ENCODE results near the gene ZNF189.
A peak's percentile ranks its signal among the peaks of the same experiment; 100 is the strongest.

ZNF189 gene

DNA sequence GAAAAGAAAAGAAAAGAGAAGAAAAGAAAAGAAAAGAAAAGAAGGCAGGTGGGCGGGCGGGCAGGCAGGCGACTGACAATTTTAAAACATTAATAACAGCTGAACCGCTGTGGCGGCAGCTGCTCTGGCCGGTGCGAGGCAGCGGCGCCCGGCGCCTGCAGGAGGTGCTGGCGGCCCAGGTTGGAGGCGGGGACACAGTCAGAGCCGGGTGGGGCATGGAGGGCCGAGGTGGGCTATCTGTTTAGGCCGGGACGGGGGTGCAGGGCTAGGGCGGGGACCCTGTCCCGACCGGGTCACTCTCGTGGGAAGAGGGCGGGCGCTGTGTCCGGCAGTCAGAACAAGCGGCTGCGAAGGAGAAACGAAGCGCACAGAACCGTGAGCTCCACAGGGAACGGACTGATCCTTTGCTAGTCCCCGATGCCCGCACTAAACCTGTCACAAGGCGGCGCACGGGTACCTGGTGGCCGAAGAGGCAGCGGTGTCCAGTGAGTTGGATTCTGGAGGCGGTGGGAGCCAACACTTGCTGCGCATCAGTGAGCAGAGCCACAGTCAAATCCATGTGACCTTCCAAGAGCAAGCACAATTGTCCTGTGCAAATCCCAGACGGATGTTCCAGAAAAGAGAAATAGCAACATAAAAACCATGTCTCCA lies 50.5 kb downstream of the ZNF189 start:
- peak overlapping the region; percentile 68 for H3K4me3 ChIP-seq (ENCODE audit: low read depth, low read length)
- H3K27ac ChIP-seq, result no peak overlapping the region
- no peaks in the 10 kb centered on the region for H3K27me3 ChIP-seq (replicated peaks)
- TF ChIP-seq, protein P1, sequence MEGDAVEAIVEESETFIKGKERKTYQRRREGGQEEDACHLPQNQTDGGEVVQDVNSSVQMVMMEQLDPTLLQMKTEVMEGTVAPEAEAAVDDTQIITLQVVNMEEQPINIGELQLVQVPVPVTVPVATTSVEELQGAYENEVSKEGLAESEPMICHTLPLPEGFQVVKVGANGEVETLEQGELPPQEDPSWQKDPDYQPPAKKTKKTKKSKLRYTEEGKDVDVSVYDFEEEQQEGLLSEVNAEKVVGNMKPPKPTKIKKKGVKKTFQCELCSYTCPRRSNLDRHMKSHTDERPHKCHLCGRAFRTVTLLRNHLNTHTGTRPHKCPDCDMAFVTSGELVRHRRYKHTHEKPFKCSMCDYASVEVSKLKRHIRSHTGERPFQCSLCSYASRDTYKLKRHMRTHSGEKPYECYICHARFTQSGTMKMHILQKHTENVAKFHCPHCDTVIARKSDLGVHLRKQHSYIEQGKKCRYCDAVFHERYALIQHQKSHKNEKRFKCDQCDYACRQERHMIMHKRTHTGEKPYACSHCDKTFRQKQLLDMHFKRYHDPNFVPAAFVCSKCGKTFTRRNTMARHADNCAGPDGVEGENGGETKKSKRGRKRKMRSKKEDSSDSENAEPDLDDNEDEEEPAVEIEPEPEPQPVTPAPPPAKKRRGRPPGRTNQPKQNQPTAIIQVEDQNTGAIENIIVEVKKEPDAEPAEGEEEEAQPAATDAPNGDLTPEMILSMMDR (IDR thresholded peaks at IDR 0.05; ENCODE audit: low read depth, low read length, missing control alignments), result peak; percentile 69
- DNase-seq, result peak; percentile 65
- no peaks in the 10 kb centered on the region for H3K36me3 ChIP-seq (replicated peaks)
- in situ Hi-C loops (cut with HindIII; ENCODE audit: low pct_ligation_motif_present, low sequenced_read_pairs), result no loop called here

DNA sequence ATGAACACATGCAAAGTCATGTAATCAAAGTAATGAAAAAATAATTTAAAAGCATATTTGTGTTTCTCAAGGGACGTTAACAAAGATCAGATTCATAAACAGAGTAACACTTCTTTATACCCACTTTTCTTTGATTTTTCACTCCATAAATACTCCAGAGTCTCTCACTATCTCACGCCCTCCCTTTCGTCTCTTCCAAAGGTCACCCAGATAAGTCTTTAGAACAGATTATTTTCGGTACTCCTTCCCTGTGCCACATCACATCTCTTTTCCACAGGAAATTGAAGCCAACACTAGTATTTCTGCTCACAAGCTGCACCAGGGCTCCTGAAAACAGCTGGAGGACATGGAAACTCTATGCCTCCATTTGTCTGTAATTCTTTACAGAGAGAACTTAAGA lies 52.3 kb downstream of the ZNF189 start:
- in situ Hi-C loops (cut with HindIII; ENCODE audit: low pct_ligation_motif_present, low sequenced_read_pairs), result no loop called here
- H3K27me3 ChIP-seq (replicated peaks), result no peaks in the 10 kb centered on the region
- H3K36me3 ChIP-seq (replicated peaks), result no peaks in the 10 kb centered on the region
- TF ChIP-seq, protein P1 (IDR thresholded peaks at IDR 0.05; ENCODE audit: low read depth, low read length, missing control alignments), result no peak
- no peak overlapping the region for H3K27ac ChIP-seq
- no peak for DNase-seq
- no peak overlapping the region for H3K4me3 ChIP-seq (ENCODE audit: low read depth, low read length)

DNA sequence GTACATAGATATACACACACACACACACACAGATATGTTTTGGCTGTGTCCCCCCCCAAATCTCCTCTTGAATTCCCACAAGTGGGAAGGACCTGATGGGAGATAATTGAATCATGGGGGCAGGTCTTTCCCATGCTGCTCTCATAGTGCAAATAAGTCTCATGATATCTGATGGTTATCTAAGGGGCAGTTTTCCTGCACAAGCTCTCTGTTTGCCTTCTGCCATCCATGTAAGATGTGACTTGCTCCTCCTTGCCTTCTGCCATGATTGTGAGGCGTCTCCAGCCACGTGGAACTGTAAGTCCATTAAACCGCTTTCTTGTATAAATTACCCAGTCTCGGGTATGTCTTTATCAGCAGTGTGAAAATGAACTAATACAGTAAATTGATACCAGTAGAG lies 52.8 kb downstream of the ZNF189 start:
- in situ Hi-C loops (cut with HindIII; ENCODE audit: low pct_ligation_motif_present, low sequenced_read_pairs), result no loop called here
- Histone ChIP-seq H3K36me3 (replicated peaks) (no peaks in the 10 kb centered on the region), H3K27ac (no peak overlapping the region), H3K4me3 (ENCODE audit: low read depth, low read length) (no peak overlapping the region), H3K27me3 (replicated peaks) (no peaks in the 10 kb centered on the region)
- TF ChIP-seq, protein P1 (IDR thresholded peaks at IDR 0.05; ENCODE audit: low read depth, low read length, missing control alignments), result no peak
- no peak for DNase-seq

DNA sequence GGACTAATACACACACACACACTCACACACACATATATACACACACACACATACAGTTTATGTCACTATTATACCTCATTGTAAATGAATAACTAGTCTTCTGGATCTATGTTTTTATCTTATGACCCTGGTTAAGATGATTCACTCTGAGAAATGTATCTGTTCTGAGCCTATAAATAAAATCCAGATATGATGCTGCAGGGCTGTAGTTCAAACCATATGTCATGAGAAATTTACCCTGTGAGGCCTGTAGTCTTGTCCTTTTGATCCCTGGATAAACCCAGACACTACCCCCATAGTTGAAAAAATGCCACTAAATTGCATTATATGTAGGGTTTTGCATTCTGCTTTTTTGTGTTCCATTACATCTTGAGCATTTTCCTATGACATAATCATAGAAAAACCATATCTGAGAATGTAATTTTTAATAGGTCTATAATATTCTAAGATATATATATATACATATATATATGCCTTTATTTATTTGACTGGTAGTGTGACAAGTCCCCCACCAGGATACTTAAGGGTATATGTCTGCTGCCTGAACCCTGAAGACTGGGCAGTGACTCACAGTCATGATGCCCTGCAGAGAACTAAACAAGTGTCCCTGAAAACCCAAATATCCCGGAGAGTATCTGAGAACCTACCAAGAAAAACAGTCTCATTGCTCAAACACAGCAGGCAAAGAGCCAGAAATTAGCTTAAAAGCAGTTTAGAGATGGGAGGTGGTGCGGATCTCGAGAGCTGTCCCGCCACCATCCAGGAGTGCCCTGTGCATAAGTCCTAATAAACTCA lies 55.3 kb downstream of the ZNF189 start:
- H3K4me3 ChIP-seq (ENCODE audit: low read depth, low read length), result no peak overlapping the region
- no peaks in the 10 kb centered on the region for H3K36me3 ChIP-seq (replicated peaks)
- H3K27me3 ChIP-seq (replicated peaks), result no peaks in the 10 kb centered on the region
- in situ Hi-C loops (cut with HindIII; ENCODE audit: low pct_ligation_motif_present, low sequenced_read_pairs), result no loop called here
- DNase-seq, result peak; percentile 82
- peak overlapping the region; percentile 78 for H3K27ac ChIP-seq
- TF ChIP-seq, protein P1 (IDR thresholded peaks at IDR 0.05; ENCODE audit: low read depth, low read length, missing control alignments), result no peak

DNA sequence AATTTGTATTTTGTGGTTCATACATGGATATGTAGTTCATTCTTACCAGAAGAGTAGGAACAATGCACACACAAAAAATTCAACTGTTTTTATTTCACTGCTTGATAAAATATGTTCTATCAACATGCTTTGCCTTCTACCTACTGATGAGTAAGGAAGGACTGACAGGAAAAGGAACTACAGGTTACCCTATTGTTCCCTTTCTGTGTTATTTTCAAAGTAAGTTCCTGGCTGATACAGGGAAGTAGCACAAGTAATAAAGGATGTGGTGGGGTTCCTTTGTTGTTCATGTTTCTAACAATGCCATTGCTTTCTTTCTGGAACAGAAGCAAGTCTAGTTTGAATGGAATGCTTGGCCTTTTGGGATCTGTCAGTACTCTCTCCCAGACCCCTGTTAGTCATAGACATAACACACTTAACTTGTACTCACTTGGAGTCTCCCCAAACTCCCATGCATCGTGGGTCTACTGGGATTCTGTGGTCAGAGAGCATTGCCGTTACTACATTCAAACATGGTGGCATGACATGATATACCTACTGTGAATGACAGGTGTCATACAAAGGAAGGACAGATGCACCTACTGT lies 57.1 kb downstream of the ZNF189 start:
- Histone ChIP-seq H3K27me3 (replicated peaks) (no peaks in the 10 kb centered on the region), H3K27ac (peak overlapping the region; percentile 78), H3K4me3 (ENCODE audit: low read depth, low read length) (no peak overlapping the region), H3K36me3 (replicated peaks) (no peaks in the 10 kb centered on the region)
- TF ChIP-seq, protein P1 (IDR thresholded peaks at IDR 0.05; ENCODE audit: low read depth, low read length, missing control alignments), result no peak
- peak; percentile 79 for DNase-seq
- in situ Hi-C loops (cut with HindIII; ENCODE audit: low pct_ligation_motif_present, low sequenced_read_pairs), result no loop called here

Data from brain microvascular endothelial cell (primary cell).